SK-N-SH treated with all-trans-retinoic acid at 6 μM for 48 hours (cell line): ENCODE data around the gene SLCO1B3.

Source experiments
- CREB5 ChIP-seq: fragments of 250-450 bp; sonication (Bioruptor Pico); IDR thresholded peaks from 2 replicates; pipeline ENCODE4 v1.5.1; 2020; ENCODE audit warnings: low read depth, mild to moderate bottlenecking, moderate library complexity
- GLIS3 ChIP-seq: fragments of 250-450 bp; sonication (Bioruptor Pico); IDR thresholded peaks from 2 replicates; pipeline ENCODE4 v1.5.0; 2020; ENCODE audit warnings: mild to moderate bottlenecking, moderate library complexity
- RARB ChIP-seq: fragments of 250-450 bp; sonication (Bioruptor Pico); IDR thresholded peaks from 2 replicates; pipeline ENCODE4 v1.8.0; 2021; ENCODE audit warnings: mild to moderate bottlenecking, moderate library complexity
- SNAI2 ChIP-seq: fragments of 250-450 bp; sonication (Bioruptor Pico); IDR thresholded peaks from 2 replicates; pipeline ENCODE4 v1.5.0; 2020; ENCODE audit warnings: mild to moderate bottlenecking, moderate library complexity
- ZFP3 ChIP-seq: fragments of 250-450 bp; sonication (Bioruptor Pico); IDR thresholded peaks from 2 replicates; pipeline ENCODE4 v1.5.0; 2020; ENCODE audit warnings: mild to moderate bottlenecking, moderate library complexity
- TF ChIP-seq, protein P1 (sequence below): fragments of 250-450 bp; sonication (Bioruptor Pico); IDR thresholded peaks from 2 replicates; pipeline ENCODE4 v1.5.0; 2020; ENCODE audit warnings: mild to moderate bottlenecking, moderate library complexity
- TF ChIP-seq, protein P2 (sequence below): fragments of 250-450 bp; sonication (Bioruptor Pico); IDR thresholded peaks from 2 replicates; pipeline ENCODE4 v1.8.0; 2020; ENCODE audit warnings: mild to moderate bottlenecking, moderate library complexity, borderline replicate concordance

DNA sequence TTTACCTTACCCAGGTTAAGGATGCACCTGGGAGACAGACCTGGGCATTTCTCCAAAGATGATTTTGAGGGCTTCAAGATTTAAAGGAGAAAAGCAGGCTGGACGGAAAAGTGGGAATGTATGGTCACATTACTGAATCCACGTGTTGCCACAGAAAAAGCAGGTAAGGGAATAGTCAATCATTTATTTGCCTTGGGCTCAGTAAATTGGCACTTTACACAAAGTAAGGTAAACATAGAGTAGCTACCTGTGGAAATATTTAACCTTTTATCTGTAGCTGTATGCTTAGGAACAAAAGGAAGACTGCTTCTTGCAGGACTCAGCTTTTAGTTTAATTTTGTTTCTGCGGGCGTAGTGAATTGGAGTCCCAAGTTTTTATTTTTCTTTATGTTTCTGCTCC, 153.3 kb downstream of the SLCO1B3 start:
- TF ChIP-seq, protein P1, sequence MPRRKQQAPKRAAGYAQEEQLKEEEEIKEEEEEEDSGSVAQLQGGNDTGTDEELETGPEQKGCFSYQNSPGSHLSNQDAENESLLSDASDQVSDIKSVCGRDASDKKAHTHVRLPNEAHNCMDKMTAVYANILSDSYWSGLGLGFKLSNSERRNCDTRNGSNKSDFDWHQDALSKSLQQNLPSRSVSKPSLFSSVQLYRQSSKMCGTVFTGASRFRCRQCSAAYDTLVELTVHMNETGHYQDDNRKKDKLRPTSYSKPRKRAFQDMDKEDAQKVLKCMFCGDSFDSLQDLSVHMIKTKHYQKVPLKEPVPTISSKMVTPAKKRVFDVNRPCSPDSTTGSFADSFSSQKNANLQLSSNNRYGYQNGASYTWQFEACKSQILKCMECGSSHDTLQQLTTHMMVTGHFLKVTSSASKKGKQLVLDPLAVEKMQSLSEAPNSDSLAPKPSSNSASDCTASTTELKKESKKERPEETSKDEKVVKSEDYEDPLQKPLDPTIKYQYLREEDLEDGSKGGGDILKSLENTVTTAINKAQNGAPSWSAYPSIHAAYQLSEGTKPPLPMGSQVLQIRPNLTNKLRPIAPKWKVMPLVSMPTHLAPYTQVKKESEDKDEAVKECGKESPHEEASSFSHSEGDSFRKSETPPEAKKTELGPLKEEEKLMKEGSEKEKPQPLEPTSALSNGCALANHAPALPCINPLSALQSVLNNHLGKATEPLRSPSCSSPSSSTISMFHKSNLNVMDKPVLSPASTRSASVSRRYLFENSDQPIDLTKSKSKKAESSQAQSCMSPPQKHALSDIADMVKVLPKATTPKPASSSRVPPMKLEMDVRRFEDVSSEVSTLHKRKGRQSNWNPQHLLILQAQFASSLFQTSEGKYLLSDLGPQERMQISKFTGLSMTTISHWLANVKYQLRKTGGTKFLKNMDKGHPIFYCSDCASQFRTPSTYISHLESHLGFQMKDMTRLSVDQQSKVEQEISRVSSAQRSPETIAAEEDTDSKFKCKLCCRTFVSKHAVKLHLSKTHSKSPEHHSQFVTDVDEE (CRISPR knock-in tag), result no peak
- TF ChIP-seq CREB5, result no peak
- TF ChIP-seq GLIS3, result no peak
- no peak for TF ChIP-seq SNAI2 (CRISPR knock-in tag)
- TF ChIP-seq RARB (CRISPR knock-in tag), result no peak
- TF ChIP-seq, protein P2, sequence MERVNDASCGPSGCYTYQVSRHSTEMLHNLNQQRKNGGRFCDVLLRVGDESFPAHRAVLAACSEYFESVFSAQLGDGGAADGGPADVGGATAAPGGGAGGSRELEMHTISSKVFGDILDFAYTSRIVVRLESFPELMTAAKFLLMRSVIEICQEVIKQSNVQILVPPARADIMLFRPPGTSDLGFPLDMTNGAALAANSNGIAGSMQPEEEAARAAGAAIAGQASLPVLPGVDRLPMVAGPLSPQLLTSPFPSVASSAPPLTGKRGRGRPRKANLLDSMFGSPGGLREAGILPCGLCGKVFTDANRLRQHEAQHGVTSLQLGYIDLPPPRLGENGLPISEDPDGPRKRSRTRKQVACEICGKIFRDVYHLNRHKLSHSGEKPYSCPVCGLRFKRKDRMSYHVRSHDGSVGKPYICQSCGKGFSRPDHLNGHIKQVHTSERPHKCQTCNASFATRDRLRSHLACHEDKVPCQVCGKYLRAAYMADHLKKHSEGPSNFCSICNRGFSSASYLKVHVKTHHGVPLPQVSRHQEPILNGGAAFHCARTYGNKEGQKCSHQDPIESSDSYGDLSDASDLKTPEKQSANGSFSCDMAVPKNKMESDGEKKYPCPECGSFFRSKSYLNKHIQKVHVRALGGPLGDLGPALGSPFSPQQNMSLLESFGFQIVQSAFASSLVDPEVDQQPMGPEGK, result no peak
- no peak for TF ChIP-seq ZFP3 (CRISPR knock-in tag)
